GM12875 (cell line): ENCODE measurements around the gene BCL2L1.

Source experiments
- H3K4me3 ChIP-seq: one replicate; pipeline ENCODE4 v1.5.1; 2011; ENCODE audit warnings: low read depth, low read length, control low read depth
- CTCF ChIP-seq: IDR thresholded peaks from 2 replicates; pipeline ENCODE4 v1.5.1; 2011; ENCODE audit warnings: low read depth, mild to moderate bottlenecking, control low read depth, inconsistent platforms, low read length, moderate library complexity, borderline replicate concordance; ENCODE audit not compliant: insufficient read depth

The BCL2L1 gene

GRCh38 chr20:31694842-31695593 lies 27.6 kb downstream of the BCL2L1 start:
- no peak overlapping the region for H3K4me3 ChIP-seq

GRCh38 chr20:31693987-31694661 lies 28.5 kb downstream of the BCL2L1 start:
- no peak overlapping the region for H3K4me3 ChIP-seq
- TF ChIP-seq CTCF = no peak

More at GRCh38 chr20:31694842-31695593, 27.6 kb downstream of the BCL2L1 start:
- no peak for TF ChIP-seq CTCF

GRCh38 chr20:31693402-31693801 lies 29.3 kb downstream of the BCL2L1 start:
- no peak for TF ChIP-seq CTCF
- no peak overlapping the region for H3K4me3 ChIP-seq

- TF ChIP-seq CTCF = no peak
- no peak overlapping the region for H3K4me3 ChIP-seq
Observed at GRCh38 chr20:31691646-31692275, 30.9 kb downstream of the BCL2L1 start.

GRCh38 chr20:31690124-31690666 lies 32.5 kb downstream of the BCL2L1 start:
- TF ChIP-seq CTCF = no peak
- no peak overlapping the region for H3K4me3 ChIP-seq

GRCh38 chr20:31689141-31689540 lies 33.5 kb downstream of the BCL2L1 start:
- no peak for TF ChIP-seq CTCF
- H3K4me3 ChIP-seq = no peak overlapping the region
